OCI-M2 (cell line): ENCODE data around the gene FAM13A.

Experiments used
- DNase-seq: peaks from one replicate; lab custom pipeline; 2025; ENCODE audit not compliant: unreplicated experiment; lab: John Stamatoyannopoulos, UW

FAM13A gene

DNA sequence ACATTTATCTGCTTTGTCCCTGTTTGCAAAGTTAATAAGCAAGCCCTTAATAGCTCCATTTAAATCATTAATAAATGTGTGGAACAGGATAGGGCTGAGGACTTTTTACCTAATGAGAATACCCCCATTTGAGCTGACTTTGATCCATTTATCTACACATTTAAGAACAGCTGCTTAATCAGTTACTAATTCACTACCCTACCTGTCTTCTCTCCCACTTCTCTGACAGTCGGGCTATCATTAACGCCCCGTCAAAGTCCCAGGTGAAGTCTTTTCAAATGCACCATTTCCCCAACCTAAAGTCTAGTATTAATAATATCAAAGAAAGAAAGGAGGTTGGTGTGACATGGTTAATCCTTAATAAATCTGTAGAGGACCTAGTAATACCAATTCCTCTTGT lies 302.2 kb downstream of the FAM13A start:
- DNase-seq = no peak

DNA sequence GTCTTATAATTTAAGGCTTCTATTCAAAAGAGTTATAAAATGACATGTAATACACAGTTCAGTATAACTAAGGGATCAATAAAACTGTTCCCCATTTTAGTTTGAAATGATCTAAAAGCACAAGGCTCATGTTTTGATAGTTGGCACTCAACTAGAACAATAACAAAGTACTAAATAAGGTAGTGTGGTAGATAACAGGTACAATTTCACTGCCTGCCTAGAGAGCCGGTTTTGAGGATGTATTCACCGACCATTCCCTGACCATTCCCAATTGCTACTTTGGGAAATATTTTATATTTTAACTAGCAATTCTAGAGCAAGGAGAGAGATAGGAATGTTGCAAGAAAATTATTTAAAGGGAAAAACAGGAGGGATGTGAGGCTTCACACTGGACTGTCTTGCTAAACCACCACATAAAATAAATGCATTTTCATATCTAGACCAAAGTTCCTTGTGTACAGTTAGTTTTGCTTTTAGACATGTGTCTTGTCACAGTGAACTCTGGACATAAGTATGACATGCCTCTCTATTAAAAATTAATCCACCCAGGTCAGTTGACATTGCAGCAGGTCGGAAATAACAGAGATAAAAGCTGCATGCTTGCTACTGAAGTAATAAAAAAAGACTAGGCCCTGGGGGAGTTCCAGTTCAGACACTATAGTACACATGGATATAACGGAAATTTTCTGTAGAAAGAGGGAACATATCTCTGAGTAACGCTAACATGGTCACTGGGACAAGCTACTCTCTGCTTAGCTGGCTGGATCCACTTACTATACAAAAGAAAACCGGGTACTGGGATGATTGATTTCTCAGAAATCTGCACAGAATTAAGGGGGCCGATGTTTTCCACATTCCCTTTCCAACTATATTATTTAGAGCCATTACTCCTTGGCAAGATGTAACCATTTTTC lies 303.1 kb downstream of the FAM13A start:
- no peak for DNase-seq

DNA sequence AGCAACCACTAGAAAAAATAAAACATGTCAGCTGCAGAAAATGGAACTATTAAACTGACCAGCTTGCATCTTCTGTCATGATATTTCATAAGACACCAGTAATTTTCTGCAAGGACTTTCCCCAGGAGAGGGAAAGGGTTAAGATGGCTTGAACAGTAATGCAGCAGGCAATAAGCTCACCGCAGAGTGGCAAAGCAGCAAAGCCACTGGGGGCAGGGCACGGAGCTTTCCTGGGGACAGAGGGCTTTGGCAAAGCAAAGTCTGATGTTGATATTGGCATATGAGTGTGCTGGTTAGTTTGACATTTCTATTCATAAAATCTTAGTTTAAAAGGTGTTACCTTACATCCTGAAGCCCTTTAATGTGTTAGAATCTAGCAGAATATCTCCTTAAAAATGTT lies 304.2 kb downstream of the FAM13A start:
- no peak for DNase-seq

DNA sequence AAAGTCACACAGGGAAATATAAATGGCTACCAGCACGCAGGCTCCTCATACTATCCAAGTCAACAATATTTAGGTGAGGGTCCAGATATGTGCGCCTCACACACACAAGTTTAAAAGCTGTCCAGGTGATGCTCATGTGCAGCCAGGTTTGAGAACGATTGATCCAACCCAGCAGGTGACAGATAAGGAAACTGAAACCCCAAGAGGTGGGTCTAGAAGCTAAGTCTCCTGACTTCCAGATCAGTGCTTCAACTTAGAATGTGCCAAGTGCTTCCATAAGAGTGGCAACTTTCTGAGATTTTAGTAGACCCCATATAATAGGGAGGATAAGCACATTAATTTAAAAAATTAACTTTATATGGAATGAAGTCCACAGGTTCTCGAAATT lies 304.9 kb downstream of the FAM13A start:
- DNase-seq = no peak

DNA sequence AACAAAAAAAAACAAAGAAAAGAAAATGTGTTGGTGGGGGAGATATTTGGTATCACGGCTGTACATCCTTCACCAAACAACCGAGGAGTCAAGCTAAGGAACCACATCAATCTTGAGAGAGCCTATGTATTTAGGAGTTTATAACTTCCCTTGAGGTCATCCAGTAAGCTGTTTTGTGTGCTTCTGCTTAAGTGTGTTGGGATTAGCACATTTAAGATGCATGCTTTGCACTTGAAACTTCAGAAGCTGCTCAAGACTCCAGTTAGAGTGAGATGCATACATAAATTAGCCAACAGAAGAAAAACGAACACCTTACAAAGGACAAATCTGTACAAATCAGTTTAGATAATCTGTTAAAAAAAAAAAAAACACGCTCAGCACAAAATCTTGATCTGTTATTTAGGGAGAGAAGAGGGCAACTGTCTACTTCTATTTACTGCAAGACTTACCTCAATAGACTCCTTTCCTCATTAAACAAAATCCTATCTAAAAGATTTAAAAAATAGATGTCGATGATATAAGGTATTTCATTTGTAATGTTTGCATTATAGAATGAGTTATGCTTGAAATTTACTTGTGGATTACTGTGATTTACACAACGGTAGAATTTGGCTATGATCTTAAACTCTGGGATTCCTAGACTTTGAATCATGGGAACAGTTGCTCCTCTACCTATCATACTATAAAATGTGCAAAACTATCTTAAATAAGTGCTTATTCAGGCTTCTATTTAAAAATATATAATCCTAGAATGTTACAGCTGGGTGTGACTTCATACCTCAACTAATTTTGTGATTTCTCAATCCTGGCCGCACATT lies 305.5 kb downstream of the FAM13A start:
- DNase-seq = no peak

DNA sequence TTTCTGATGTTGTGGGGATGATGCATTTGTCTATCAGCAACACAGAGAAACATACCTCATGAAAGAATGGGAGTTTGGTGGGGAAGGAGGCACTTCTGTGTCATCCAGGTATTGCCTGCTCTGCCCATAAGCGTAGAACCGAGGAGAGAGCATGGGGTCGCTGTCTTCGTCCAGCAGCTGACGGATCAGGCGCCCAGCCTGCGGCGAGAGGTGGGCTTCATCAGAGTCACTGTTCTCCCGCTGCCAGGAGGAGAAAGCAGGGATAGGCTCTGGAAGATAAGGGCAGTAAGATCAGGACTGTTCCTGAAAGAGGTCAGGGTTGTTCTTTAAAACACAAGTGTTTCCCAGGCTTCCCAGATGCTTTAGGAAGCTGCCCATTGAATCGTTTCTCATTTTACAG lies 306.6 kb downstream of the FAM13A start:
- DNase-seq = no peak

DNA sequence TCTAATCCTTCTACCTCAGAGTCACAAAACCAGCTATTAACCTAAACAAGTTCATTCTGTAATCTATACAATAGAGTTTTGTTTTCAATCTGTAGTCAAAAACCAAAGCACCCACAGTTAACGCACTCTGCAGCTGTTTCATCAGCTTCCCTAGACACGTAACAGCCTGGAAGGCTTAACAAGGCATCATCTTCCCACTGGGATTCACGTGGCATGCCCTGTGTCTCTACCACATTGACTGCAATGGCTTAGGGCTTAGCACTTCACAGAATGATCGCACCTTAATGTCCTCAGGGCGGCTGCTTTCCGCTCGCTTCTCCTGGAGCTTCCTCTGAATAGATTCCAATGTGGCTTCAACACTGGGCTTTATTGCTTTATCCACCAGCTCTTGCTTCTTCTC lies 309.6 kb downstream of the FAM13A start:
- DNase-seq = no peak

DNA sequence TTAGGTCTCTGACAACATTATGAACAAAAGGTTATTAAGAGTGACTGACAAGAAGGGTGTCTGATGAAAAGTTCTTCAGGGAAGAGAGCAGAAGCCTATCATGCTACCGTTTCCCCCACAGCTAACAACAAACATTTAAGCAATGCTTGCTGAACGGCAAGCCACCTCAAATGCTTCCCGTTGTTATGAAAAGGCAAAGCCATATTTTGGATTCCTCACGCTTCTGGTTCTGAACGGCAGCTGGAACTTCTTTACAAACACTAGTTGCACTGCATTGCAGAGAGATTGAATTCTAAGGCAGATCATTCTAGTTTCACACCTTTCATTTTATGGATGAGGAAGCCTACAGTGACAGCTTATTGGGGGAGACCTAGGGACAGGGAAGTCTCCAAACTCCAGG lies 310.8 kb downstream of the FAM13A start:
- no peak for DNase-seq

DNA sequence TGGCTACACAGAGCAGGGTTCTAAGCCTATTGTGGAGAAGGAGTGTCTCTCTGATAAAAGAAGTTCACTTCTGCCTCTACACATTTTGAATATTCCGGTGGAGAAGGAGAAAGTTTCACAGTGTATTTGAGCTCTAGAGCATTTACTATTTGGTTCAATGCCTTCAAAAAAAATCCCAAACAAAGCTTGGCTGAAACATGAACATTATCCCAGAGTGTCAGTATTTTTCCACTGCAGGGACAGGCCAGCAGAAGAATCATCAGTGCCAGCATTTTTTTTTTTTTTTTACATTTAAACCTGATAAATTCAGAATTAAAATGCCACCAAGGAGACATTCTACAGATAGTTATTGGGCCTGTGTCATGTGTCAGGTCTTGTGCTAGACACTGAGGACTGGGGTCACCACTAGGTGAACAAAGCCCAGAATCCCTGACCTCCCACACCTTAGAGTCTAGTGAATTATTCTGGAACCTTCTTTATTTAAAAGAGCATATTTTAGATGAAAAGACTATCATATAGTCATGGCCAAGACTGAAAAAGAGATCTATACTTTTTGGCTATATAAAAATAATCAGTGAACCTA lies 311.3 kb downstream of the FAM13A start:
- DNase-seq = no peak

DNA sequence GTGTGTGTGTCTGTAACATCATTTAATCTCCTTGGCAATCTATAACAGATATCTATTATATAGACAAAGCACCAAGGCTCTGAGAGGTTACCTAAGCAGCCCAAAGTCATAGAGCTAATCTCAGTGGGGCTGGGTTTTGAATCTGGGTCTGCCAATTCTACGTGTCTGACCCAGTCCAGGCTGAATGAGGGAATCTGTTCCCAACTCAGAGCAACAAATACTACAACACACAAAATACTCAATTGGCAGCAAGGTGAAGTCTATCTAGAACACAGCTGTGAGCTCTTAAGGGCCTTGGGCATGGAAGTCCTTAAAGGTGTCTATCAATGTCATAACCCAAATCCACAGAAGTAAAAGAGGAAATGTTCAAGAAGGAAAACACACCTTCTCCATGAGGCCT lies 311.8 kb downstream of the FAM13A start:
- DNase-seq = no peak

DNA sequence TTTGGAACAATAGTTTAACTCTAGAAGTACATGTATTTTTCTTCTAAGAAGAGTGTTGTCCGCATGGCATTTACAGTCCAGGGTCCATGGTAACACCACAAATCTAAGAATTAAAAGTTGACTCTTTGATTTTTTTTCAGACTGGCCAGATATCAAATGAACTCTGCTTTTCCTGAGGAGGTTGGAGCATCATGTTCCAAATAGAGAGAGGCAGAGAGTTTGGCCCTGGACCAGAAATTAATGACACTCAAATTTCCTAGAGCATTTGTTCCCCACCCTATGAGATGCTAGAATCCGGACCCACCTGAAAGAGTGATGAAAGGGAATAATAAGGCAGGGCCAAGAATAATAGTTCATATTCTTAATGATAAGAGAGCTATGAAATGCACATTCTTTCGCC lies 312.4 kb downstream of the FAM13A start:
- DNase-seq = no peak

DNA sequence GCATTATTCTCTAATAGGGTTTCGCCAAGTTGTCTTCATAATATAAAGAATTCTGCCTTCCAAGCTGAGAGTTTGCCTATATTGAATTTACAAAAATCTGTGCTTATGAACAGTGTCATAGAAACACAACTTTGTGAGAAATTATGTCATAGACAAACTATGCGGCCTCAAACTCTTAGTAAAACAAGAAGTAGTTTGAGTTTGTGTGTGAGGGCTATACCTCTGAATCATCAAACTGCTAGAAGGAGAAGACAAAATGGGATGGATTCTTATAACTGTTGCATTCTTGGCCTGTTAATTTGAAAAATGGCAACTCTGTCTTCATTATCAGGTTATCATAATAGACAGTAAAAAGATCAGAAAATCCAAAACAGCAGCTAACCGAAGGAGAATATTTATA lies 313.3 kb downstream of the FAM13A start:
- DNase-seq = no peak

DNA sequence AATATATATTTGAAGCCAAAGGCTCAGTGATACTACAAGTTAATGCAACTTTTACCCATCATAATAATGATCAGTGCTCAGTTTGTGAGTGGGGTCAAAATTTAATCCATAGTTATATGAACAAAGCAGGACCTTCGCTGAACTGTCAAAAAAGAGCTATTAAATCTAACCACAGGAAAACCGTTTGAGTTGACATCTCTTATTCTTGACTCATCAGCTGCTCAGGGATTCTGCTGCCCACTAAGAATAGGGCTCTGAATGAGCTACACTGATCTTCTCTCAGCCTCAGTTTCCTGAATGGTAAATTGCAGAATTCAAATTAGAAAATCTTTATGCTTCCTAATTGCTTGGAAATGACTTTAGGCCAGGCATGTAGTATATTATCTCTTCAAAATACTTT lies 314.4 kb downstream of the FAM13A start:
- DNase-seq = no peak

DNA sequence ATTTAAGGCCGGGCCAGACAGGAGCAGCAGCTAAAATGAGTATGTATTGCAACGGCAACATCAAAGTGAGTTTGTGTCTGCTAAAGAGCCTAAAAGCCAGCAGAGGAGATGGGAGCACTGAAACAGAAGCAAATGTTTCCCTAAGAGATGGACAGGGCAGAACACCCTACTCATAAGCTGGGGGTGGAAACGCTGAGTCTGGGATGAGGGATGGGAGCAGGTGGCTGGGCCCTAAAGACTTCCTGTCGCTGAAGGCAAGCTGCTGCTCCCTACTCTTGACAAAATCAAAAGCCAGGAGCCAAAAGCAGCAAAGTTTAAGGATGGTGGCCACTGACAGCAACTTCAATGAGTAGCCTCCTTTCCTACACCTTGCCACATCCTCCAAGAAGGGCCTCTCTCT lies 318.8 kb downstream of the FAM13A start:
- DNase-seq = no peak

DNA sequence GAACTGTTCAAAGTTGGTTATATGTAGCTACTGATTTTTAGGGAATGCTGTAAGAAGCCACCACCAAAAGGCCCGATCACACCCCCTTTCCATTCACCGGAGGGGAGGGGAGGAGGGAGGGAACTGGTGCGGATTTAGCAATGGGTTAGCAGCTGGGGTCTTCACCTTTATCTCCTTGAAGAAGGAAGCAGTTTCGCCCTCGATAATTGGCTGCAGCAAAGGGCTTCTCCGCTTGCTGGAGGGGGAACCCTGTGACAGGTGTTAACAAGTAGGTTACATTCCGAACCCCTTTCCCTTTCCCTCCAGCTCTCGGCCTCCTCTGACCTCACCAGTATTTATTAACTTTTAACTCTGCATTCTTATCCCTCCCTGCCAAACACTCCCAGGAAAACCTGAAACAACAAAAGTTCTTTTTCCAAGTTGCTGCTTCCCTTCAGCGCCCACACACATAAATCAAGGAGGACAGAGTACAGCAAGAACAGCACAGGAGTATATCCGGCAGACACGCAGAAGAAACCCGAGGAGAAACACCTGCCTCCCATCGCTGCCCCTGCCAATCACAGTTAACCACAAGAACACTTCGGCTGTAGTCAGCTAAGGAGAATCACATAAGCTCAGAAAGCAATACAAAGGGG lies 319.6 kb downstream of the FAM13A start:
- no peak for DNase-seq

DNA sequence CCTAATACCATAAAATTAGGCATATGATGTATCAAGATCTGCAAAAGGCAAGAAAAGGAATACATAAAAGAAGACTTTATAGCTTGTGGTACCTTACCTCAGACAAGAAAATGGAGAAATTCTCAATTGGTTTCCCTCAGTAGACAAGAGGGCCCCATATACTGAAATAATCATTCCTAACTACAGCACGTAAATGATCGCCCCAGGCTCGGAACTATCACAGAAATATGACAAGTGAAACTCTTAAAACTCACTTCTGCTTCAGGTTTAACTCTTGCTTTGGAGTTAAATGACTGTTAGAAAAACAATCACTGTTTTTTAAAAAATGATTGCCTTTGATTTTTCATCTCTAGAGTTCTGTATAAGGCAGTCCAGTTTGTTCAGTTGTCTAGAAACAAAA lies 320.7 kb downstream of the FAM13A start:
- no peak for DNase-seq

DNA sequence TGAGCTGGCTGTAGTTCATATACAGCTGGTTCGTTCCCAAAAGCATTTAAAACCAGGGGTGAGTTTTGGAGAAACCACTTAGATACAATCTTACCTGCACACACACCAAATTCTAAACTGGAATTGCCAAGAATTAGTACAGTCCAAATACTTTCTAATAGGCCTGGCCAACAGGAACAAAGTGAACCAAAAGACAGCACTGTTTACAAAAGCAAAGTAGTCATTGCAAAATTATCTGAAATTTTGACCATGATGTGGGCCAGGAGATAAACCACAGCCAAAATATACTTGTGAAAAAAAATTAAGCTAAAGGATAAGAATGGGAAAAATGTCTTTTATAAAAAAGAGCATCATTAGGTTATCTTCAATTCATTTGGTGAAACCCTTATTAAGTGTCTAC lies 321.4 kb downstream of the FAM13A start:
- no peak for DNase-seq

DNA sequence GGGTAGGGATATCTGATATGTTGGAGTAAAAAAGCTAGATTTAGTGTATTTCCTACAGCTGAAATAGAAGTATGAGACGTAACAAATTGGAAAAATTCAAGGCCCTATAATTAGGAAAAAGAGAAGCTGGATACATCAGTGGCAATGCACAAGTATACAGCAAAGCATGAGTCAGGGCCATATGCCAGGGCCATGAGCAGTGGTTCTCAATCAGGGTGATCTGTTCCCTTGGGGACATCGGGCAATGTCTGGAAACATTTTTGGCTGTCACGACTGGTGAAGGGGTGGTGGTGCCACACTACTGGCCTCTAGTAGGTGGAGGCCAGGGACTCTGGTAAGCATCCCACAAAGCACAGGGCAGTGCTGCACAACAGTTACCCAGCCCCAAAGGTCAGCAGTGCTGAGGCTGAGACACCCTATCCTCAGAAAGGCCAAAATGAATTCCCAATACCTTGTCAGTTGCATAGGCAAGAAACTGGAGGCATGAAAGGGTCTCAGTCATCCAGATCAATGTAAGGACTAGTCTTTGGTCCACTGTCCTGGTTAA lies 322.5 kb downstream of the FAM13A start:
- DNase-seq = no peak

DNA sequence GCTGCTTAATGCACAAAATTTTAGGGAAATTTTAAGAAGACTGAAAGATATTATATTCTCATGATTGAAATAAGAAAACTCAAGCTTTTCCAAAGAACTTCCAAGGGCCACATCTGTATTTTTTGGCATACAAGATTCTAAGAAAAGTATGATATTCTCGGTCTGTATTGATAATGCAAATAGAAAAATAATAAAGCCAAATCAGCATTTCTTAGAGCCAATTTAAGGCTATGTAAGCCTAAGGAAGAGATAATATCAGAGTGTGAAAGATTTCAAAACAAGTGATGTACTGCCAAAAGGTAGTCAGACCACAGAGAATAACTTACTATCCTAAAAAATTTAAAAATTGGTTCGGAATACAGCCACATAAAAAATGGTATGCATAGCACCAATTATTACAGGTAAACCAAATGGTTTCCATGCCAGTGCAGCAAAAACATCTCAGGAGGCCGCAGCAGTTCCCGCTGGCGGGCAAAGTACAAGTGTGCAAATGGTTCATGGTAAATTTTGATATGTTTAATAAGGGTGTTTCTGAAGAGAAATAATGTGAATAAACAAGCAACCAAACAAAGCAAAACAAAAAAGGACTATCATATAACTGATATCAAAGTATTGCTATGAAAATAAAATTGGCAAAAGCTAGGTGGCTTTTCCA lies 324.1 kb downstream of the FAM13A start:
- no peak for DNase-seq

DNA sequence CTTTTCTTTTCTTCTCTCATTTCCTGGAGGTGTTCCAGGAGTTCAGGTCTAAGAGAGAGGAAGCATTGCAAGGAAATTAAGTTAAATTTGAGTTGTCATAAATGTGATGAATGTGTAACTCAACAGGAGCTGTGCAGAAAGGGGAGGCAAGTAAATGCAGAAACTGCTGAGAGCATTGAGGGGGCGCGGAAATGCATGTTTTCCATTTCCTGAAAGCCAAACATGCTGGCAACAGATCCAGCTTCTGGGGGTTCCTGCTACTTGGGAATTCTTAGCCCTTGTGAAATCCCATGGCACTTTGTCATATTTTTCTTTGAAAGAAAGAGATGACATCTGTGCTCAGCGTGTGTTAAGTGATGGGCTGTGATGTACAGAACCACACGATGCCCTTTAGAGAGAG lies 325.6 kb downstream of the FAM13A start:
- DNase-seq = no peak

DNA sequence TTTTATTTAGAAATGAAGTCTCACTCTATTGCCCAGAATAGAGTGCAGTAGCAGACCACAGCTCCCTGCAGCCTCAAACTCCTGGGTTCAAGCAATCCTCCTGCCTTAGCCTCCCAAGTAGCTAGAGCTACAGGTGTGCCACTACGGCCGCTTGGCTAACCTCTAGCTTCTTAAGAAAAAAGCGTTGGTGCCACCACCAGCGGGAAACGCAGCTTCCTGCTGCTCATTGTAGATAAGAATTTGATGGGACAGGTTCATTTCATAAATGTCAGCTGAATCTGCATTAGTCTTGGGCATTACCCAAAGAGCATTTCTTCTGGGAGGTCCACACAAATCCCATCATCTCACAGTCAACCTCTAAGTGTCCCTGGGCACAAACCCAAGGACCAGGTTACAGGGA lies 326.2 kb downstream of the FAM13A start:
- no peak for DNase-seq
